SKM-1 (cell line): ENCODE measurements around the gene FBXO31.

Source experiments
- DNase-seq: peaks from one replicate; lab custom pipeline; 2025; ENCODE audit not compliant: unreplicated experiment; lab: John Stamatoyannopoulos, UW

The FBXO31 gene

DNA sequence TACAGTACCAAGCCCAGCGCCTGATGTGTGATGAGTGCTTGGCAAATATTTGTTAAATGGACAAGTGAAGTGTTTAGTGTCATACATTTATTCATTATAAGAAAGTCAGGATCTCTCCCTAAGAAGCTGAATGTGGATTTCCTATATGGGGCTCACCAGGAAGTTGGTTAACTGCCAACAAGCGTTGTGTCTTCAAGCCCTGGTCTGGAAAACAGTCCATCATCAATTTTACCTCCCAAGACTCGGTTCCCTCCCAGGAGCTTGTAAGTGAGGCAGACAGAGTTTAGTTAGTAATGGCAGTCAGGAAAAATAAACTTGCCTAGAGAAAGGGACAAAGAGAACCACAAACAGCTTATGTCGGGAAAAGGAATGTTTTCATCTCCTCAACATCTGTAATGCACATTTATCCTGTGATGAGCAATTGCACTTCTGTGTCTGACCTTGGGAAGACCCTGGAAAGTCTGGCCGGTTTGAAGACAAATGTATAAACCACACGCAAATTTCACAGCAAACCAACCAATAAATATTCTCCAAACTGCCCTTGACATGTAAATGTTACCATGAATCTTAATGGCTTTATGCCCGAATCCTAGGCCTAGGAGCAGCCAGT lies 94.7 kb downstream of the FBXO31 start:
- no peak for DNase-seq

DNA sequence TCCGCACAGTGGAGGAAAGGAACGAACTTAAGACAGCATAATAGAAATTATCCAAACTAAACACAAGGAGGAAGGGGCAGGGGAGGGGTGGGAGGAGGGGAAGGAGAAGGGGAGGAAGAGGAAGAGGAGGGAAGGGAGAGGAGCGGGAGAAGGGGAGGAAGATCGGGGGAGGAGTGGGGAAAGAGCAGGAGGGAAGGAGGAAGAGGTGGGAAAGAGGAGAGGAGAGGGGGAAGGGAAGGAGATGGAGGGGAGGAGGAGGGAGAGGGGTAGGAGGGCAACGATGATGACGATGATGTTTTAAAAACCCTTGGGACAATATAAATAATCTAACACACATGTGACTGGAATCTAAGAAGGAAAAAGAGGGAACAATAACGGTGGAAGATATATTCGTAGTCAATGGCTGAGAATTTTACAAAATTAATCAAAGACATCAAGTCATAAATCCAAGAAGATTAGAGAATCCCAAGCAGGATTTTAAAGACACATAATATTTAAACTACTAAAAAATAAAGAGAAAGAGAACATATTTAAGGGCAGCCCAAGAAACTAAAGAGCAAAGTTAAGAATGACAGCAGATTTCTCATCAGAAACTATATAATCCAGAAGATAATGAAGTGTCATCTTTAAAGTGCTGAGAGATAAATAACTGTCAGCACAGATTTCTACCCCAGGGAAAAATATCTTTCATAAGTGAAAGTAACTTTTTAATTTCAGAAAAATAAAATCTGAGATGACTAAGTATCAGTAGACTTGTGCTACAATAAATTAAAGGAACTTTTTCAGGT lies 96.5 kb downstream of the FBXO31 start:
- no peak for DNase-seq

GRCh38 chr16:87284183-87284582 lies 99.4 kb downstream of the FBXO31 start:
- no peak for DNase-seq

GRCh38 chr16:87279094-87279658 lies 104.4 kb downstream of the FBXO31 start:
- no peak for DNase-seq

DNA sequence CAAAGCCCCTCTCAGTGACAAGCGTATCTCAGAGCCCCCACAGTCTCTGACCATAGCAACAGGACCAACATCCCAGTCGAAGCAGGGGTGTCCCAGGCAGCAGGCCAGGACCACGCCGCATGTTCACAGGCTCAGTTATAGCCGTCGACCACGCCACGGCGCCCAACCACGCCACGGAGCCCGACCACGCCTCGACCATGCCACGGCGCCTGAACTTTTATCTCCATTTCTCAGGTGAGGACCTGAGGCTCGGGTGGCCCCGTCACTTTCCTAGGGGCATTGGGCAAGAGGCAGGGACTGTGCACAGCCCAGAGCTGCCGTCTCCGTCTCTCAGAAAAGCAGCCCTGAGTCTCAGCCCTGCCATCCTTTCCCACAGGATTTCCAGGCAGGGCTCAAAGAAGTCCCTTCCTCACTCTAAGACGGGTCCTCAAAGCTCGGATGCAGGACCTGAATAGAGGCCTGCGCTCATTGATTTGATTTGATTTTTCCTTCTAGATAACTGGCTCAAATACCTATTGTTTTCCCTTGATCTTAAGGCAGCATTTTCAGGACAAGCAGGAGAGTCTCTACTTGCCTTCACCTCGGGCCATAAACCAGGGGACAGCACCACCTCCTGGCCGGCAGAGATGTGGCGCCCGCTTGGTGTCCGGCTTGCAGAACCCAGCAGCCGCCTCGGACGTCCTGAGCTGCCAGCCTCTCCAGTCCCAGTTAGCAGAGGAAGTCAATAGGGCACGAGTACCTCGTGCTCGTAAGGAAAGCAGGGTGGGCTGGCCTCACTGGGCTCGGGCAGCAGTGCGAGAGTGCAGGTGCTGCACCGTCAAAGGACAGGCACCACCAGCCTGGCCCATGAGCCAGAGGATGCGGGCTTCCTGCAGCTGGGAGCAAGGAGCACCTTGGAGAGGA lies 105.1 kb downstream of the FBXO31 start:
- peak; percentile 40 for DNase-seq
